ENCODE results near the gene B3GLCT. TPM values are rescaled to one million over a fixed set of nuclear protein-coding genes. Genes with fewer than 3 reads are reported as not detected.

Gene B3GLCT
- total RNA-seq, 3 donors from 2014 or later (not counting 1 experiment from before 2014, with no cell fraction given) = 6.0 to 8.1 (median 6.2) TPM

DNA sequence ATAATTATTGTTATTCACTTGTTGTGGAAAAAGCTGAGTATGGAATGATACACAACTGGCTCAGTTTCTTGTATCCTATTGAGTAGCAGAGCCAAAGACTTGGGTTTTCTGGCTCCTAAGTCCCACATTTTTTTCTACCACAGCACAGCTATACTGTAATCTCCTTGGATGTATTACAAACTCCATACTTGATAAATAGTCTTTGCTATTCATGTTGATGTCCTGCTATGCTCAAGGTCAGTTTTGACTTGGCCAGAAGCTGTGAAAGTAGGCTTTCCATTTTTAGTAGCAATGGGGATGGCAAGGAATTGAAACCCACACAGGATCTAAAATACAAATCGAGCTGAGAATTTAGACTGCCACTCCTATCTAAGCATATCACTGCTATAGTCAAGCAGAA lies 79.1 kb downstream of the B3GLCT start:
- intact Hi-C loops (cut with micrococcal nuclease) = no loop called here
- Mint-ChIP-seq H3K9me3 (peaks cover 0 to 2% of the 10 kb centered on the region in 2 donors), H3K4me3 (no peak overlapping the region), H3K27ac (no peak overlapping the region), H3K27me3 (ENCODE audit: low read depth in 2 of 2) (no peaks in the 10 kb centered on the region), H3K4me1 (no peaks in the 10 kb centered on the region), H3K36me3 (peaks cover 37% of the 10 kb centered on the region)
- no peaks in the 10 kb centered on the region for H3K9me3 ChIP-seq (ENCODE audit: control insufficient read depth, insufficient read depth, low read length)
- H3K4me3 ChIP-seq (ENCODE audit: low read length) = no peak overlapping the region
- DNase-seq (no peak), ATAC-seq (no peak)
- TF ChIP-seq, protein P1, sequence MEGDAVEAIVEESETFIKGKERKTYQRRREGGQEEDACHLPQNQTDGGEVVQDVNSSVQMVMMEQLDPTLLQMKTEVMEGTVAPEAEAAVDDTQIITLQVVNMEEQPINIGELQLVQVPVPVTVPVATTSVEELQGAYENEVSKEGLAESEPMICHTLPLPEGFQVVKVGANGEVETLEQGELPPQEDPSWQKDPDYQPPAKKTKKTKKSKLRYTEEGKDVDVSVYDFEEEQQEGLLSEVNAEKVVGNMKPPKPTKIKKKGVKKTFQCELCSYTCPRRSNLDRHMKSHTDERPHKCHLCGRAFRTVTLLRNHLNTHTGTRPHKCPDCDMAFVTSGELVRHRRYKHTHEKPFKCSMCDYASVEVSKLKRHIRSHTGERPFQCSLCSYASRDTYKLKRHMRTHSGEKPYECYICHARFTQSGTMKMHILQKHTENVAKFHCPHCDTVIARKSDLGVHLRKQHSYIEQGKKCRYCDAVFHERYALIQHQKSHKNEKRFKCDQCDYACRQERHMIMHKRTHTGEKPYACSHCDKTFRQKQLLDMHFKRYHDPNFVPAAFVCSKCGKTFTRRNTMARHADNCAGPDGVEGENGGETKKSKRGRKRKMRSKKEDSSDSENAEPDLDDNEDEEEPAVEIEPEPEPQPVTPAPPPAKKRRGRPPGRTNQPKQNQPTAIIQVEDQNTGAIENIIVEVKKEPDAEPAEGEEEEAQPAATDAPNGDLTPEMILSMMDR (IDR thresholded peaks at IDR 0.05) = no peak
- peaks cover 3% of the 10 kb centered on the region for H3K36me3 ChIP-seq (ENCODE audit: control insufficient read depth, insufficient read depth, low read length)
- no peak overlapping the region for H3K27ac ChIP-seq (ENCODE audit: low read length)
- H3K4me1 ChIP-seq (ENCODE audit: control insufficient read depth, insufficient read depth, low read length) = no peaks in the 10 kb centered on the region
- WGBS (ENCODE audit: insufficient coverage) = 83% methylated on average over 1 of the region's 1 CpG
- no peaks in the 10 kb centered on the region for H3K27me3 ChIP-seq (ENCODE audit: control insufficient read depth, insufficient read depth, low read length)

DNA sequence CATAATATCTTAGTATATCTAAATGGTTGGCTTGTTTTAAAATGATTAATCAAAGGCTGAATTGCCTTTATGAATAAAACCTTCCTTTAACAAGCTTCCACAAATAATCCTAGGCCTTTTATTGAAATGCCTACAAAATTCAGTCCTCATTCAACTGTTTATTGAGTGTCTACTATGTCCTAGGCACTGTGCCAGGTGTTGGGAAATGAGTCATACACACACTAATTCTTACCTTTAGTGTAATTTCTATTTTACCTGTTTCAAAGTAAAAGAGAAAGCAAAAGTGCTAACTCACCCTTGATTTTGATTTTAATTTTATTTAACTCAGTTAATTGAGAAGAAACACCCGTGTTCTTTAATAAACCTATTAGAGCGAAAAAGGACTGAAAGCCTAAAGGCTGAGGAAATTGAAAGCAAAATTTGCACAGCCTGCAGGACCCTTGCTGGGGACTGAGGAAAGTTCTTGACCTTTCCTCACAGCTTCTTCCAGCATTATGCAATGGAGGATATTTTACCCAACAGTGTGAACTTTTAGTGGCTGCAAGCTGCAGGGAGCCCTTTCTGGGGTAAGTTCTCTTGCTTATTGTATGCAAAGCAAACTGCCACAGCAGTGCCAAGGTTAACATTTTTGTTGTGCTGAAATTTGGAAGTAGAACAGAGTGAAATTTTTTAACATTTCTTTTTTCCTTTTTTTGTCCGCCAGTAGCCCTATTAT lies 83.1 kb downstream of the B3GLCT start:
- Mint-ChIP-seq H3K27ac (no peak overlapping the region), H3K27me3 (ENCODE audit: low read depth in 2 of 2) (no peaks in the 10 kb centered on the region), H3K4me3 (no peak overlapping the region), H3K9me3 (peaks cover 0 to 3% of the 10 kb centered on the region in 2 donors), H3K36me3 (peaks cover 27% of the 10 kb centered on the region), H3K4me1 (no peaks in the 10 kb centered on the region)
- Histone ChIP-seq H3K27ac (ENCODE audit: low read length) (no peak overlapping the region), H3K4me3 (ENCODE audit: low read length) (no peak overlapping the region), H3K4me1 (ENCODE audit: control insufficient read depth, insufficient read depth, low read length) (no peaks in the 10 kb centered on the region), H3K27me3 (ENCODE audit: control insufficient read depth, insufficient read depth, low read length) (no peaks in the 10 kb centered on the region), H3K36me3 (ENCODE audit: control insufficient read depth, insufficient read depth, low read length) (peaks cover 3% of the 10 kb centered on the region), H3K9me3 (ENCODE audit: control insufficient read depth, insufficient read depth, low read length) (peaks cover 1% of the 10 kb centered on the region)
- DNase-seq (no peak), ATAC-seq (no peak)
- TF ChIP-seq, protein P1 (IDR thresholded peaks at IDR 0.05) = no peak
- intact Hi-C loops (cut with micrococcal nuclease) = no loop called here
- WGBS (ENCODE audit: insufficient coverage) = 95% methylated on average over 2 of the region's 3 CpGs

DNA sequence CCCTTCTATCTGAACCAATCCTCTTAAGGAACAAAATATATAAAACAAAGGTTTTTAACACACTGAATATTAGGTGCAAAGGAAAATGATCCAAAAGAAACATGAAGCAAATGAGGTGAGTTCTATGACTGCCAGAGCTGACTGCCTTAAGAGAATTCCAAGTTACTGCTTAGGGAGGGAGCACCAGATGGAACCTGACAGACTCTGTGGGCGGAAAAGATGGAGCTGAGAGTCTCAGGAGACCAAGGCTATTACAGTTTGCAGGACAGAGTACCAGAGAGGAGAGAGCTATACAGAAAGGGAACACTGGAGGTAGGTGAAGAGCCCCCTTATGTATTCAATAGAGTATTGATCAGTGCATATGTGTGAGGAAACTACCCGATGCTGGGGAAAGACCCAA lies 87.2 kb downstream of the B3GLCT start:
- Mint-ChIP-seq H3K9me3 (peaks cover 4 to 15% of the 10 kb centered on the region in 2 donors), H3K27ac (no peak overlapping the region), H3K4me1 (peaks cover 0 to 4% of the 10 kb centered on the region in 2 donors), H3K27me3 (ENCODE audit: low read depth in 2 of 2) (no peaks in the 10 kb centered on the region), H3K4me3 (no peak overlapping the region), H3K36me3 (peaks cover 45% of the 10 kb centered on the region)
- WGBS (ENCODE audit: insufficient coverage) = 93% methylated on average over 2 of the region's 2 CpGs
- H3K27me3 ChIP-seq (ENCODE audit: control insufficient read depth, insufficient read depth, low read length) = no peaks in the 10 kb centered on the region
- DNase-seq (no peak), ATAC-seq (no peak)
- H3K27ac ChIP-seq (ENCODE audit: low read length) = no peak overlapping the region
- H3K36me3 ChIP-seq (ENCODE audit: control insufficient read depth, insufficient read depth, low read length) = peaks cover 14% of the 10 kb centered on the region
- TF ChIP-seq, protein P1 (IDR thresholded peaks at IDR 0.05) = no peak
- intact Hi-C loops (cut with micrococcal nuclease) = no loop called here
- H3K4me3 ChIP-seq (ENCODE audit: low read length) = no peak overlapping the region
- peaks cover 10% of the 10 kb centered on the region for H3K9me3 ChIP-seq (ENCODE audit: control insufficient read depth, insufficient read depth, low read length)
- H3K4me1 ChIP-seq (ENCODE audit: control insufficient read depth, insufficient read depth, low read length) = no peaks in the 10 kb centered on the region

DNA sequence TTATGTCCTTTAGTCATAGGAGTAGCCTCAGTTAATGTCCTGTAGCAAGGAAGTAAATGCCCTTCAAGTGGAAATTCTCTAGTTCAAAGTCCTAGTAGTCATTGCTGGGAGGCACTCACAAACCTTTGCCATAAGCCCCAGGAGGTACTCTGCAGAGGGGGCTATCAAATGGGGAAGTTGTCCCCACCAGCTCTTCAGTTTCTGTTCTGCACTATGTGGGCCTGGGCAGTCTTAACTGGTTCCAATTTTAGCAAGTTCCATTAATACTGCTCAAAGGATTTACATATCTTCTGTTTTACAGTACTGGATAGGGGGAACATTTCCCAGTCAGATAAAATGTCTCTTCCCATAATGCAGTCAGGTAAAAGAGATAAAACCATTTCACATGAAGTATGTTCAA lies 101.3 kb downstream of the B3GLCT start:
- no peak for DNase-seq
- no peaks in the 10 kb centered on the region for H3K4me1 ChIP-seq (ENCODE audit: control insufficient read depth, insufficient read depth, low read length)
- no peak for ATAC-seq
- H3K27me3 ChIP-seq (ENCODE audit: control insufficient read depth, insufficient read depth, low read length) = no peaks in the 10 kb centered on the region
- Mint-ChIP-seq H3K36me3 (peaks cover 26% of the 10 kb centered on the region), H3K27ac (no peak overlapping the region), H3K4me1 (no peaks in the 10 kb centered on the region), H3K9me3 (peaks cover 4 to 7% of the 10 kb centered on the region in 2 donors), H3K27me3 (ENCODE audit: low read depth in 2 of 2) (no peaks in the 10 kb centered on the region), H3K4me3 (no peak overlapping the region)
- intact Hi-C loops (cut with micrococcal nuclease) = no loop called here
- H3K36me3 ChIP-seq (ENCODE audit: control insufficient read depth, insufficient read depth, low read length) = no peaks in the 10 kb centered on the region
- no peak overlapping the region for H3K4me3 ChIP-seq (ENCODE audit: low read length)
- no peak overlapping the region for H3K27ac ChIP-seq (ENCODE audit: low read length)
- TF ChIP-seq, protein P1 (IDR thresholded peaks at IDR 0.05) = no peak
- H3K9me3 ChIP-seq (ENCODE audit: control insufficient read depth, insufficient read depth, low read length) = no peaks in the 10 kb centered on the region
